HG03159 (cell line): Measurements from ENCODE around the gene RARB.
A peak's percentile ranks its signal among the peaks of the same experiment; 100 is the strongest.

Experiments used
- ATAC-seq: cut with Tn5 transposase; IDR thresholded peaks from one replicate; pipeline ENCODE4 v1.9.1; 2021; ENCODE audit warnings: mild to moderate bottlenecking, moderate library complexity; ENCODE audit not compliant: unreplicated experiment

Gene RARB

DNA sequence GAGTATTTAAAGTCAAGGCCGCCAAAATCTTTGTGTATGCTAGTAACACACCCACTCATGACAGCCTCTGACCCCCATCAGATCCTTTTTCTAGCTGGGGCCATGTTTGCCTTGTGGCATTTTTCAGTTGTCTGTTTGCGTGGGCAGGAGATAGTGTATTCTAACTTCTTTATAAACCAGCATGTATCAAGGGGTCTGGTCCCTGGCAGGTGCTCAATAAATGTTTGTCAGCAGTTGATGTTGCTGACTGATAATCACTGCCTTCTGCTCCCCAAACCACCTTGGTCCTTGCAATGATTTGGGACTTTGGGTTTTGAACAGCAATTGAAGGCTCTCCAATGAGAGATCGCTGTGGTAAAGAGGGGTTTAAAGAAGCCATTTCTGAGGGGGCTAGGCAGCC, 19.2 kb downstream of the RARB start:
- no peak for ATAC-seq

DNA sequence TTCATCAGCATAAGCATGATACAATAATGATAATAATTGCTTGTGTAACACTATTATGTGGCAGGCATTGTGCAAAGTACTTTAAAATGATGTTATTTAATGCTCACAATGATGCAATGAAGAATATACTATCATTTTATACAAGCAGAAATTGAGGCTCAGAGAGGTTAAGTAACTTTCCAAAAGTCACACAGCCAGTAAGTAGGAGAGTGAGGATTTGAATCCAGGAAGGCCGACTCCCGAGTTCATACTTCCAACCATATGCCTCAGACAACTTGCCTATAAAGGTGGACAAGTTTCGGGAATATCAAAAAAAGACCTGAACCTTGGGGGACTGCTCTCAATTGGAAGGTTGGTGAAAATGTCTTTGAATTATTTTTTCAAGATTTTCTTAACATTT, 19.9 kb downstream of the RARB start:
- ATAC-seq: no peak

DNA sequence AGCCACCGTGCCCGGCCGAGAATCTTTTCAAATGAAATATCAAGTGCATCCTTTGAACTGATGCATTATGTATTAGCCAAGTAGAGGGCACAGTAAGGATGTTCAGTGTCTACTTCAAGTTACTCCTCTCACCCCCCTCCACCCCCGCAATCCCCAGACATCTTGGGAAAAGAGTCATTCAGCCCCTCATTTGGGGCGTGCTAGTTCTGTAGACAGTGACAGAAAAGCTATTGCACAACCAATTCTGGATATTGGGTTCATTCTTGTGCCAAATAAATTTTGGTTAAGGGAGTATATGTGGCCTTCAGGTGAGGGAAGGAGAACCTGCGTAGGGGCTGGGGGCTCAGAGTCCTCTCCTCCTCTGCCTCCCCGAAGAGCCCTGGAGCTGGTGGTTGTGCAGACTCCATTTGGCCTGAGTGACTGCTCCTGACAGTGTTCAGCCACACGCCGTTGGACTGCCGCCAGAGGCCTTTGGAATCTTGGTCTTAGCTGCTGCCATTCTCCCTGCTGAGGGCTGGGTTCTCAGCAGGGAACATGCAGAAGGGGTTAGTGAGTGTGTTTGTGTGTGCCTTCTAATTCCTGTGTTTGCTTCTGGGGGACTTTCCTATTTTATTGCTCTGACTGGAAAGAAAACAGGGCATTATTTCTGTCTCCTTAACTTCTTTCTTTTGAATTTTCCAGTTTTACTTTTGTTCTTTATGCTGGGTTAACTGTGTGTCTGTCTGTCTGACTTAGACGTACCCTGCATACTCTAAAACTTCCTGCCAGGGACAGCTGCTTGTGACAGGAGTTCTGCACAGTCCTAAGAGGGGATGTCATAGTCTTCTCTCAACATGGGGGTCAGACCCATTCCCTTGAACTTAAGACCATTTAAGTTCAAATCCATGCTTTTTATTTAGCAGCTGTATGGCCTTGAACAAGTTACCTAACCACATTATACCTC, 21.0 kb downstream of the RARB start:
- no peak for ATAC-seq

DNA sequence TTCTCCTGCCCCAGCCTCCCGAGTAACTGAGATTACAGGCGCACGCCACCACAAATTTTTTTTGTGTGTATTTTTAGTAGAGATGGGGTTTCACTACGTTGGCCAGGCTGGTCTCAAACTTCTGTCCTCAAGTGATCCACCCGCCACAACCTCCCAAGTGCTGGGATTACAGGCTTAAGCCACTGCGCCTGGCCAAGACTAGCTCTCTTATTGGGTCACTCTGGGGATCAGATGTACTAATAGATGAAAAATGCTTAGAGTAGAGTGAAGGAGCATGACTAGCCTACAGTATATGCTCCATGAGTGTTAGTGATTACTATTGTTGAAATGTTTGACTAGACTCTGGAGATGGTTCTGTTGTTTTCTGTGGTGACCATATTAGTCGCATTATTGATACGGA, 21.8 kb downstream of the RARB start:
- ATAC-seq: no peak

DNA sequence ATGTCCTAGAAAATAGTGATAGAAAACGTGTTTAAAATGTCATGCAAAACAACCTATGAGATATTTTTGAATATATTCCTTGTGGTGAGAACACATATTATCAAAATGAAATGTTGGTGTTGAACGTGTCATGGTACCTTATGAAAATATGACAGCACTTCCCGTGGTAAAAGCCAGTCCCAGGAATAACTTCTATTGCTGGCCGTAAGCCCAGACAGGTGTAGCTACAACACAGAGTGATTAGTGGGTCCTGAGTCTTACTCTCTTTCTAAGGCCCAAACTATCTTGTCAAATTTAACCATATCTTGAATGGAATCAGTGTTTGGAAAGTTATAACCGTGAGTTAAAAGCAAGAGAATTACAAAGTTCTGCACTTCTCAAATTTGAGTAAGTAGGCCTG, 24.1 kb downstream of the RARB start:
- no peak for ATAC-seq

DNA sequence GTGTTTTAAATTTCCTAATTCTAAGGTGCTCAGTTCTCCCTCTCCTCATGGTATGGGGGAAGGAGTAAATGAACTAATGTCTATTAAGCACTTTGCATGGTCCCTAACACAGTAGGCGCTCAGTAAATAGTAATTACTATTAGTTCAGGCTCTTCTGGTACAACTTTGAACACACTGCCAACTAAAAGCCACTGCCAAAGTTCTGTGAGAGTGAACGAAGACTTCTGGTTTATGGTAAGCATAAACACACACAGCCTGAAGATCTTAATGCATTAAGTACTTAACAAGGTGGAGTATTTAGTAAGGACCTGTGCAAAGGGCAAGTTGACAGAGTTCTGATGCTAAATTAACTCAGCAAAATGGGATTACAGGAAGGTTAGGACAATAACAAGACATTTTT, 24.7 kb downstream of the RARB start:
- ATAC-seq: no peak

DNA sequence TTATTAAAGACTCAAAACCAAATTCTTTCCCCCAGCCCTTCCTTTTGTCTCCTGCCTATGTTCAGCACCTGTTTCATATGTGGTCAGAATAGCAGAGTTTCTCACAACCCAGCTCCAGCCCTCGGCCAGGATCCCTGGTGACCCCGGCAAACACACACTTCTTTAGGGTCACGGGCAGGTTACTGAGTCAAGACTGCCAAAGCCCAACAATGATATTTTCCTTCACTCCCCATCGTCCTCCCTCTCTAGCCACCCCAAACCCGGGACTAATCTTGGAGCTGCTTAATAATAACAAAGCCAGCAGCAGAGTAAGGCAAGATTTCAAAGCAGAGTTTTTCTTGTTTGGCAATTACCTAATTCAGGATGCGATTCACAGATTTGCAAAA, 25.5 kb downstream of the RARB start:
- no peak for ATAC-seq

DNA sequence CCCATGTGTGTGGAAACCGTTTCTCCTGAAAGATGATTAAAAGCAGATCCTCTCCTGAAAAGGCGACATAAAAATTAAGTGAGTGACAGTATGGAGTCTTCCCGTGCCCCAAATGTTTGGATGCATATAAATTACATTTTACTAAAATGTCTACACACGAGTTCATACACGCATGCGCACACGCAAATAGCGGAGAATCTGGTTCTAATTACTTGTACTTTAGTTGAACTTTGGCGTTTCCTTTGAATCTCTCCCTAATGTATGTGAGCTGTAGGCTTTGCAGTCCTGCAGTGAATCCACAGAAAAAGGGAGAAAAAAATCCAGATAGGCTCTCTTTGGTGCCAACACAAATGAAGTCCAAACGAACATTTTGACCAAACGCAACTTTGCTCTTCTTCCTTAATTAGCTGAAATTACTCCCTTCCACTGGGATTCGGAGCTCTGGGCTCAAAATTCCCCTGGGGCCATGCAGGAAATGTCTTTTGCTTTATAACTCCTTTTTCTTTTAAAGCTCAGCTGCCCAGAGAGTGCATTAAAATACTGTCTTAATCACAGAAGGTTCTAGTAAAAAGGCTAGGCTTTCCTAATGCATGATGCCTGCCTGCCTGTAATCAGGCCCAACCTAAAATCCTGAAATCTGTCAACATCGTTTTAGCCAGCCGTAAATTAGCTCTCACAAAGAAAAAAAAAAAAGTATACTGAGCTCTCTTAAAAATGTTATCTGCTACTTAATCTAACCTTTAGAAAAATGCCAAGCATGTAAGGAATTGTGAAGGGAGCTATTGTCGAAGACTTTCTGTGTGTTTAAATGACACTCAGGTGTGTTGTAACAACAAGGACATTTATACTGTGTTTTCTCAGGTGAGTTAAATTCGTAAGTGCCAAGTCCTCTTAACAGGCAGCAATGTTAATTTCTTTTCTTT, 26.2 kb downstream of the RARB start:
- no peak for ATAC-seq

DNA sequence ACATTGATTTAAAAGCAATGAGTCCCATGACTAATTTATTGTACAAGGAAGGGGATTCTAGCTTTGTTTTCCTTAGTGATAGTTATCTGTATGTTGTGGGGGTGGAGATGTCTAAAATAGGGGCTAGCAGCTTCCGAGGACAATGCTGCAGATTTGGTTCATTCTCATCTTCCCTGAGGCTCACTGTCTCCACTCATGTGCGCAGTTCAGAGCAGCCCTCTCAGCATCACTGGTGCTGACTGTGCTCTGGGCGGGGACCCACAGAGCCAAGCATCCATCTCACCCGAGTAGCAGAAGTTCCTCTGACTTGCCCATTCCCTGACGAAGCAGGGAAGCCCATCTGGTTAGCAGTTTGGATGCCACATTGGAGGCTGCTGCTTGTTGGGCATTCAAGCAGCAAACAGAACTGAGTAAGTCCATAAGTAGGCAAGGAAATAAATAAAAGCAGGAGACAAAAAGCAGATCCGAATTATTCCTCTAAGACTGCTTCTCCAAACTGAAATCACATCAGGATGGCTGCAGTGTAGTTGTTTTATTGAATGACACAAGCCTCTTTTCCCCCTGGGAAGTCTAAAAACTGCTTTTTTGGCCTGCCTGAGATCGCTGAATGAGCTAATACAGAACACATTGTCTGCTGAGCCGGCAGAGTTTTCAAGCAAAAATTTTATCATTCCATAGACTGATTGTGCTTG, 27.5 kb downstream of the RARB start:
- no peak for ATAC-seq

DNA sequence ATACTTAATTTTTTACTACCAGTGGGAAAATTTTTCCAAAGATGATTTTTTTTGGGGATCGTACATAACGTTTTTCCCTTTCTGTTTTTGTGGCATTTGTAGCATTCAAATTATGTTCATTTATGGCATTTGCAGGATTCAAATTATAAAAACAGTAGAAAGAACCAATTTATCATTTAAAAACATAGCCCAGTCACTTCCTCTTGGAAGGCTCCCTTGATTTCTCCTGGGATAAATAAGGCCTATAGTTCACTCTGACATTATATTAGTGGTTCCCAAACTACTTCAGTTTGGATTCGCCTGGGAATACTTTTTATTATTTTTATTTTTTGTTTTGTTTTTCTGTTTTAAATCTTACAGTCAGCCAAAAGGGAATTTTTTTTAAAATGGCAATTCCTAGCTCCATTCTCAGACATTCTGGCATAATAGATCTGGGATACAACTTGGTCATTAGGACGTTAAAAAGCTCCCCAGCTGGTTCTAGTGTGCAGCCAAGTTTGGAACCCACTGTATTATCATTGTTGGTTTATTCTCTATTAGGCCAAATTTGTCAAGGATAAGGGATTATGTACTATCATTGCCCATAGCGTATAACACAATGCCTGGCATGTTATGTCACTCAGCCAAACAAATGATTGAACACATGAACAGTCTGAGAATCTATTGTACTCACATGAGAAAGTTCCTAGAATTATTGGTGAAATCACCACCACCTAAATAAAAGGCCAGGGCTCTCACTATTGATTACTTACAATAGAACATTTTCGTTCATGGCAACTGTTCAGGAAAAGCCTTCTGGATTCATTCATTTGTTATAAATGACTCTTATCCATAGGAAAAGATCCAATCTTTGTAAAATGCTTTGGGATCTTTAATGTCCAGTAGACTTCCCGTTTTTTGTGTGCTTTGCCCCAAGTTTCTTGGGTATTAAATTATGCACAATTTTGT, 28.9 kb downstream of the RARB start:
- no peak for ATAC-seq

DNA sequence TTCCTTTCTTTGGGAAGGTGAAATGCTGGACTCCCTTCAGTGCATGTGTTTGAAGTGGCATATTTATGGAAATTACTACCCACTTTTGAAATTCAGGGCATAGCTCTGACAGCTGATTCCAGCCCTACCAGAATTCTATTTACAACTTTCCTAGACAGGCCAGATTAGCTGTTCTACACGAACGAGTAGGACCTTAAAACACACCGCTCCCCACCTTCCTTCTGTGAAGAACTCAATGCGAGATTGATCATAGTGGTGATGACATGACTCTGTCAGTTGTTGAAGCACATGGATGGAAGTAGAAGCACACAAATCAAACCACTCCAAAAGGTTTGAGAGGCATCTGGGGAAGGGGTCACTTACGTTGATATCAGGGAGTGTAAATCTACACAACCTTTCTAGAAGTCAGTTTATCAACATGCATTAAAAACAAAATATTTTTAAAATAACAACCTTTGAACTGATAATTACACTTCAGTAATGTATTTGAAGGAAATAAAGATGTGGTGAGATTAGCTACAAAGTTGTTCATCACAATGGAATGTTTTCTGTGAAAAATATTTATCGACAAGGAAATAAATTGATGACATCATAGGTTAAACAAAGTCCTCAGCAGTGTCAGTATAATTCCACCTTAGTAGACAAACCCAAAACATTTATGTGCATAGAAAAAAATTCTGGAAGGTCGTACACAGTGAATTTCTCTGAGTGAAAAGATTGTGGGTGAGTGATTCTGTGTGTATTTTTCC, 29.8 kb downstream of the RARB start:
- no peak for ATAC-seq

DNA sequence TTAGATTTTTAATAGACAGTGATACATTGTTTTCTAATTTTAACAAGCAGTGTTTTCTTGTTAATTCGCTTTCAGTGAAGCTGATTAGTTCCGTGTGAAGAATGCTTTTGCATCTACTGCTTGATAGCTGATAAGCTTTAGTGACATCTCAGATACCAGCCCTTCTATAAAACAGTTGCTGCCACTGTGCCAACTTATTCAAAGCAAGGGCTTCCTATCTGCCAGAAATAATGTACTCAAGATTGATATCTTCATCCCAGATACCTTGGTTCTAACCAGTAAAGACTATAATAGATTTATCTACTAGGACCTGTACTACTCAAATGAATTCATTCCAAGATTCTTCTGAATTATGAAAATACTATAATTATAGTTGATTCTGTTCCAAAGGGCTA, 30.4 kb downstream of the RARB start:
- no peak for ATAC-seq

DNA sequence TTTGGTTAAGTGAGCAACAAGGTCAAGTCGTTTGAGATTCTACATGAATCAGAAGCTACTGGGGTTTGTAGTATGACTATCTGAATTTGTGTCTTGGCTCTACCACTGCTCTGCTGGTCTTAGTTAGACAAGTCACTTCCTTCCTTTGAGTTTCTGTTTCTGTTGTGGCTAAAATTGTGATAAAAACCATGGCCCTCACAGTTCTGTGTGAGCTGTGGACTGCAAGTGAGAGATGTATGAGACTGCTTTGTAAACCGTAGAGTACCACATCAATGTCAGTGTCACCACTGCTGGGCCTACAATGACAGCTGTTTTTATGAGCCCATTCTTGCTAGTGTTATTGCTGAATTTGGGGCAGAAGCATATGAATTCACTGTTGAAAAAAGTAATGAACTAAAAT, 32.7 kb downstream of the RARB start:
- ATAC-seq: peak; percentile 98

DNA sequence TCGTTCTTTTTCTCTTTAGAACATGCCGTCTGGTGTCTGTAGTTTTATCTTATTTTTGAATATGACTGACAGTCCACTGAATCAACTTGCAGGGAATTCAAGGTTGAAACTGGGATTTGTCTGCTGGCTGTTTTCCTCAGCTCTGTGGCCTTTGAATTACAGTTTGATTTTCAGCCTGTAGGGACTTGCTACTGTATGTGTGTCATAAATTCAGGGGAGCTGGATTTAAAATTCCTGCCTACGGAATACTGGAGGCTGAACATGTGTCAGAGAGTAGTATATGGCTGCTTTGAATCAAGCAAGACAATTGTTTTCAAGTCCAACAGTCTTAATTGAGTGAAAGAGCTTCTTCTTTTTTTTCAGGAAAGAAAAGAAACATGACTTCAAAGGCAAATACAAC, 33.9 kb downstream of the RARB start:
- no peak for ATAC-seq

DNA sequence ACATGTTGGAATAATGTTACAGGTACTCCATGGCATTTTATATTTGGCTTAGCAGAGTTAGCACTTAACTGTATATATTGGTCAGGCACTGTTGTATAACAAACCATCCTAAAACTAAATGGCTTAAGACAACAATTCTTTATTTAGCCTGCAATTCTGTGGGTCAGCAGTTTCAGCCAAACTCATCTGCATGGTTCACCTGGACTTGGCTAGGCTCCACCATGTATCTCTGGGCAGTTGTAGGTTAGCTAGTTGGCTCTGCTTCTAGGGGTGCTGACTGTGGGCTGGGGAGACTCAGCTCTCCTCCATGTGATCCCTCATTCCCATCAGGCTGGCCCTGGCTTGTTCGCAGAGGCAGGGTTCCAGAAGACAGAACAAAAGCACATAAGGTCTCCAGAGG, 34.4 kb downstream of the RARB start:
- no peak for ATAC-seq

DNA sequence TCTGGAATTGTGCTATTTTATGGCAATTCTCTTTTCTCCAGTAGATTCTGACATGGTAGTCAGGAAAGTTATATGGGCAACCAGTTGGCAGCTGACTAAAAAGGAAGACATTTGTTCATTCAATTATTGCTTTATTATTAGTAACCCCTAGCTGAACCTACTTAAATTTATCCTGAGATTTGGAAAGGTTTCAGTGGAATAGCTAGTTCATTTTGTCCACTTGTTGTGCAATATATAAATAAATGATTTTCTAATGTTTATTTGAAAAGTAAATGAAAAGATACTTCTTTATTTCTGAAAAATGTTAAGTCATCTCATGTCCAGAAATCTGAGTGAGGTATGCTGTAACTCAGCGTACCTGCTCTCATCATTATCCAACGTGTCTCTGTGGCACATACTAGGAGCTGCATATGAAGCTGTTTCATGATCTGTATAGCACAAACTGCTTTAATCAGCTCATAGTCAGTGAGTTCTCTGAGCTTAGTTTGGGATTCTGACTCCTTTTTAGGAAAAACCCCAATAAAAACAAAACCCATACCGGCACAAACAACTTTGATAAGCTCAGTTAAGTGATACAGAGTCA, 35.9 kb downstream of the RARB start:
- no peak for ATAC-seq

DNA sequence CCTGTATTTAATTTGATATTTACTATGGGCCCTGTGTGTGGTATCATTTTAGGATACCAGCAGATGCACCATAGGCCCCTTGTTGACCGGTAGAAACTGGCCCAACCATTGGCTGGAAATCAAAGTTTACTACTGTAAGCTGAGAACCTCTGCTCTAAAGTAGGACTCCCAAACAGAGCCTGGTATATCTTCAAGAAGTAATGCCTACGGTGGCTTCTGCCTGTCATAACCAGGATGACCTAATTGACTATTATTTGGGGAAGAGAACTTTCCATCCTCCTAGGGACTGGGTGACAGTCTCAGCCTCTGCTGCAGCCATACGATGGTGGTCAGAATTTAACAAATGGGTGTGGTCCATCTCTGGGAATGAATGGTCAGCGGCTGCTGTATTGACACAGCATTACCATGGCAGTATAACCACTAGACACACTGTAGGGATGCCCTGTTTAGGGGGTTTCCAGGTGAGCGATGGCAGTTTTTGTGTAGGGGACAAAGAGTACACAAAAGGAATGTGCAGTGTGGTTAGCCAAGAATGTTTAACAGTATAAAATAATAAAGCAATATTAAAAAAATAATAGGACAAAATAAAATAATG, 37.3 kb downstream of the RARB start:
- no peak for ATAC-seq

DNA sequence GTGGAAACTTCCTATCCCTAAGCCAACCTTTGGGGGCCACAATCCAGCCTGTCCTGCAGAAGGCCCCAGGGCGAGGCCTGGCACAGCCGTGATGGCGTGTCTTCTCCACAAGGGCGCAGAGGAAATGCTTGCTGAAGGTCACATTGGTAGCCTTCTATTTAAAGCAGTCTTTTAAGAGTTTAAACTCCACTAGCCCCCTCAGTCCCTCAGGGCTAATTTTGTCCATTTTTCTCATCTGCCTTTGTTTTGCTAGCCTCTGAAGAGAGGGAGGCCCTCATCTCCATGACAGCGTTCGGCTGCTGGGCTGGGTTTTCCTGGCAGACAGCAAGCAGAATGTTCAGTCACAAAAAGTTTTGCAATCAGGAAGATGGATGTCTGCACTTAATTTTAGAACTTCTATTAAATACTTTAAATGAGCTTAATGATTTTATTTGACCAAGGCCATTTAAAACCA, 40.8 kb downstream of the RARB start:
- no peak for ATAC-seq

DNA sequence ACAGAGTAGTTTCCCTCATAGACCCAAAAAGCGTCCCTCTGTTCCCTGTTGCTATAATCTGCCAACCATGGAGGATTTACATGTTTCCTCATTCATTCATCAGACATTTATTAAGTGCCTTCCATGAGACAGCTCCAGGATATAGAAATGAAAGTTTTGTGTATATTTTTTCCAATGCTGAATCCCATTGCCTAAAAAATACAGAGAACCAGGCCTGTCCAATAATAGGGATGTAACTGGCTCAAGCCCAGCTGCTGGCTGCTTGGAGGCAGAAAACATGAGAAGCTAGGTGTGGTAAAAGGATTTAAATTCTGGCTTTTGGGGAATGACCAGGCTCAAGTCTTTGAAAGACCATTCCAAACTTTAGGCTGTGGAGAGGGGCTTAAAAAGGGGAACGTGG, 41.5 kb downstream of the RARB start:
- ATAC-seq: no peak
